Prostate gland (tissue), 2 donors: Measurements from ENCODE around the gene ACBD3.

Experiments used
- POLR2A ChIP-seq: fragments of 450-650 bp; IDR thresholded peaks from one replicate; pipeline ENCODE4 v1.6.1; 2016; ENCODE audit warnings: antibody characterized with exemption, mild to moderate bottlenecking
- POLR2AphosphoS5 ChIP-seq: sonication (generic); formaldehyde crosslinking; IDR thresholded peaks from one replicate; pipeline ENCODE4 v1.6.1; 2017; ENCODE audit warnings: antibody characterized with exemption
- TF ChIP-seq, protein P1 (sequence below), 4 experiments: fragments of 200-600 bp in 2 of 4; fragments of 450-650 bp in 2 of 4; sonication (generic) in 2 of 4; IDR thresholded peaks; 1 replicate in 3 of 4; 2 replicates in 1 of 4; pipeline ENCODE4 v1.5.1; 2016 to 2019; ENCODE audit warnings: antibody characterized with exemption in 4 of 4, mild to moderate bottlenecking in 2 of 4, moderate library complexity in 2 of 4

DNA sequence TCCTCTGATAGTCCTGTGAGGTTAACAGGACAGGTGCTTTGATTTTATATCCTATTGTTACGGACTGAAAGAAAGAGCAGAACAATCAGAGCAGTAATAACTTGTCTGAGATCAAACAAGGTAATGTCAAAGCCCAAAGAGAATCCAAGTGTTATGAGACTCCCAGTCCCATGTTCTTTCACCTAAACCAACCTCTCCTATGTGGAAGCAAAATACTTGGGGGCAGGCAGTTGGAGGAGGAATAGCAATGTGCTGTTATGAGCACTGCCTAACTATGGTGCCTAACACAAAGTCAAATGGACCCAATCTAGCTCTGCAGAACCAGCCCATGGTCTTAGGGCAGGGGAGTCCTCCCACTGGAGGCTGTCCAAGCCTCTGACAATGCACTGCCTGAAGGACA is 28.1 kb downstream of the ACBD3 start:
- TF ChIP-seq POLR2A, result no peak
- TF ChIP-seq, protein P1, sequence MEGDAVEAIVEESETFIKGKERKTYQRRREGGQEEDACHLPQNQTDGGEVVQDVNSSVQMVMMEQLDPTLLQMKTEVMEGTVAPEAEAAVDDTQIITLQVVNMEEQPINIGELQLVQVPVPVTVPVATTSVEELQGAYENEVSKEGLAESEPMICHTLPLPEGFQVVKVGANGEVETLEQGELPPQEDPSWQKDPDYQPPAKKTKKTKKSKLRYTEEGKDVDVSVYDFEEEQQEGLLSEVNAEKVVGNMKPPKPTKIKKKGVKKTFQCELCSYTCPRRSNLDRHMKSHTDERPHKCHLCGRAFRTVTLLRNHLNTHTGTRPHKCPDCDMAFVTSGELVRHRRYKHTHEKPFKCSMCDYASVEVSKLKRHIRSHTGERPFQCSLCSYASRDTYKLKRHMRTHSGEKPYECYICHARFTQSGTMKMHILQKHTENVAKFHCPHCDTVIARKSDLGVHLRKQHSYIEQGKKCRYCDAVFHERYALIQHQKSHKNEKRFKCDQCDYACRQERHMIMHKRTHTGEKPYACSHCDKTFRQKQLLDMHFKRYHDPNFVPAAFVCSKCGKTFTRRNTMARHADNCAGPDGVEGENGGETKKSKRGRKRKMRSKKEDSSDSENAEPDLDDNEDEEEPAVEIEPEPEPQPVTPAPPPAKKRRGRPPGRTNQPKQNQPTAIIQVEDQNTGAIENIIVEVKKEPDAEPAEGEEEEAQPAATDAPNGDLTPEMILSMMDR (IDR thresholded peaks at IDR 0.05), result no peak
- TF ChIP-seq POLR2AphosphoS5, result no peak
